ENCODE results near the gene ASIC2.

ASIC2 gene

DNA sequence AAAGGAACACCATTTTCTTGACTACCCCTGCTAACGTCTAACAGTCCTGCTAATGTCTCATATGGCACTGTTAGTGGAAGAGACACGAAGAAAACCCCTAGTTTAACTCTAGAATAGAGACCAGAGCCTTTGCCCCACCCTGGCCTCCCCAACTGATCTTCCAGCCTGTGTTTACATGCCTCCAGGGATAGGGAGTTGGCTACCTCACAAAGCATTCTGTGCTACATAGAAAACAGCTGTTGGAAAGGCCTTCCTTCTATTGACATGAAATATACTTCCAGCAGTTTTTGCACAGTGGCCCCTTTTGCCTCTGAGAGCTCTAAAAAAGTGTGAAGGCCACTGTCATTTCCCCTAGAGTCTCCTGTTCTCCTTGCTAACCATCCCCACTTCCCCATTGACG is 73.1 kb downstream of the ASIC2 start:
- no peak overlapping the region for H3K27ac ChIP-seq (ENCODE audit: low read depth, low read length, poor library complexity, severe bottlenecking)
- TF ChIP-seq, protein P1, sequence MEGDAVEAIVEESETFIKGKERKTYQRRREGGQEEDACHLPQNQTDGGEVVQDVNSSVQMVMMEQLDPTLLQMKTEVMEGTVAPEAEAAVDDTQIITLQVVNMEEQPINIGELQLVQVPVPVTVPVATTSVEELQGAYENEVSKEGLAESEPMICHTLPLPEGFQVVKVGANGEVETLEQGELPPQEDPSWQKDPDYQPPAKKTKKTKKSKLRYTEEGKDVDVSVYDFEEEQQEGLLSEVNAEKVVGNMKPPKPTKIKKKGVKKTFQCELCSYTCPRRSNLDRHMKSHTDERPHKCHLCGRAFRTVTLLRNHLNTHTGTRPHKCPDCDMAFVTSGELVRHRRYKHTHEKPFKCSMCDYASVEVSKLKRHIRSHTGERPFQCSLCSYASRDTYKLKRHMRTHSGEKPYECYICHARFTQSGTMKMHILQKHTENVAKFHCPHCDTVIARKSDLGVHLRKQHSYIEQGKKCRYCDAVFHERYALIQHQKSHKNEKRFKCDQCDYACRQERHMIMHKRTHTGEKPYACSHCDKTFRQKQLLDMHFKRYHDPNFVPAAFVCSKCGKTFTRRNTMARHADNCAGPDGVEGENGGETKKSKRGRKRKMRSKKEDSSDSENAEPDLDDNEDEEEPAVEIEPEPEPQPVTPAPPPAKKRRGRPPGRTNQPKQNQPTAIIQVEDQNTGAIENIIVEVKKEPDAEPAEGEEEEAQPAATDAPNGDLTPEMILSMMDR (IDR thresholded peaks at IDR 0.05; ENCODE audit: low read length), result no peak
- TF ChIP-seq EZH2 (IDR thresholded peaks at IDR 0.05; ENCODE audit: borderline replicate concordance, low read length), result no peak
- no peak overlapping the region for H3K4me2 ChIP-seq (ENCODE audit: low read length)
- 0 out of 2 replicates have a peak, but pooled peaks cover 3% of the 10 kb centered on the region for H3K27me3 ChIP-seq (ENCODE audit: insufficient read depth, low read length)
- no peaks in the 10 kb centered on the region for H3F3A ChIP-seq (ENCODE audit: insufficient read depth, low read length)
- no peaks in the 10 kb centered on the region for H3K4me1 ChIP-seq (ENCODE audit: insufficient read depth, low read length, severe bottlenecking)
- no peaks in the 10 kb centered on the region for H3K9me2 ChIP-seq (ENCODE audit: low read depth, low read length)
- H3K79me2 ChIP-seq (ENCODE audit: insufficient read depth, low read length), result no peaks in the 10 kb centered on the region
- H3K4me3 ChIP-seq (ENCODE audit: low read depth, low read length, poor library complexity, severe bottlenecking), result no peak overlapping the region
- no peak overlapping the region for H2AFZ ChIP-seq (ENCODE audit: low read length)
- no peaks in the 10 kb centered on the region for H3K9me3 ChIP-seq (ENCODE audit: low read length)
- H3K36me3 ChIP-seq (ENCODE audit: insufficient read depth, low read length), result no peaks in the 10 kb centered on the region
- no peak overlapping the region for H3K9ac ChIP-seq (ENCODE audit: low read length)
- no peaks in the 10 kb centered on the region for H4K20me1 ChIP-seq (ENCODE audit: insufficient read depth, low read length)

DNA sequence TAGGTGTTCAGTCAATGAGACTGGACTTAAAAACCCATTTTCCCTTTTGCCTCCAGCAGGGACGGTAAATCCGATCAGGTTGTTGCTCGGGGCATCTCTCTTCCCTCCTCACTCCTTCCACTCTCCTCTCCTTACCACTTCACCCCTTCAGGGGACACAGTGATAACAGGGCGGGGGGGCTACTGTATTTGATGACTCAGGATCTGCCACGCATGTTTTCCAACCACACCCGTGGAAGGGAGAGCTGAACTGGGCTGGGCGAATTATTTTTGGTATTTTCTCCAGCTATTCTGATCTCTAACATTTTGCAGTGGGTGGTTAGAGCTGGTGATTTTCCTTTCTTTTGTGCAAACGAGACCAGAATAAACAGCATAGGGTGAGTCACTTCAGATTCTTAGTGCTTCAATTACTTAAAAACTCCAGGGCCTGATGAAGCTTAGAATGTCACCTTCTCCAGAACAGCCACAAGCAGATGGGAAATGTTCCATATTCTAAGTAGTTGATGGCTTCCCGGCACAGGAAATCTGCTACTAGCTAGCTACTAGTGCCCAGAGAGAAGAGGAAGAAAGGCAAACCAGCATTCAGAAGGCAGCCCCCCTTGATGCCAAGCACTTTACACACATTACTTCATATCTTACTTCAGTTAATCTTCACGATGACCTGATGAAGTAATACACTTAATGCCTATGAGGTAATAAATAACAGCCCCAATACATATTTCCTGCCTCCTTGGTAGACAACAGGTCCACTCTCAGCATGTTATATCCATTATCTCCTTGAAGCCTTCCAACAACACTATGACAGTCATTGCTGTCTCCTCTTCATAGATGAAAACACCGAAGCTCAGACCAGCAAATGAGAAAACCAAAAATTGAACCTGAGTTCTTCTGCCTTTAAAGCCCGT is 74.1 kb downstream of the ASIC2 start:
- H2AFZ ChIP-seq (ENCODE audit: low read length), result no peak overlapping the region
- H3K4me3 ChIP-seq (ENCODE audit: low read depth, low read length, poor library complexity, severe bottlenecking), result no peak overlapping the region
- no peak overlapping the region for H3K4me2 ChIP-seq (ENCODE audit: low read length)
- H3F3A ChIP-seq (ENCODE audit: insufficient read depth, low read length), result no peaks in the 10 kb centered on the region
- no peaks in the 10 kb centered on the region for H3K4me1 ChIP-seq (ENCODE audit: insufficient read depth, low read length, severe bottlenecking)
- no peaks in the 10 kb centered on the region for H3K79me2 ChIP-seq (ENCODE audit: insufficient read depth, low read length)
- H3K27me3 ChIP-seq (ENCODE audit: insufficient read depth, low read length), result 0 out of 2 replicates have a peak, but pooled peaks cover 3% of the 10 kb centered on the region
- H4K20me1 ChIP-seq (ENCODE audit: insufficient read depth, low read length), result no peaks in the 10 kb centered on the region
- H3K9ac ChIP-seq (ENCODE audit: low read length), result no peak overlapping the region
- no peak for TF ChIP-seq EZH2 (IDR thresholded peaks at IDR 0.05; ENCODE audit: borderline replicate concordance, low read length)
- TF ChIP-seq, protein P1 (IDR thresholded peaks at IDR 0.05; ENCODE audit: low read length), result no peak
- H3K36me3 ChIP-seq (ENCODE audit: insufficient read depth, low read length), result no peaks in the 10 kb centered on the region
- no peaks in the 10 kb centered on the region for H3K9me3 ChIP-seq (ENCODE audit: low read length)
- no peak overlapping the region for H3K27ac ChIP-seq (ENCODE audit: low read depth, low read length, poor library complexity, severe bottlenecking)
- no peaks in the 10 kb centered on the region for H3K9me2 ChIP-seq (ENCODE audit: low read depth, low read length)

DNA sequence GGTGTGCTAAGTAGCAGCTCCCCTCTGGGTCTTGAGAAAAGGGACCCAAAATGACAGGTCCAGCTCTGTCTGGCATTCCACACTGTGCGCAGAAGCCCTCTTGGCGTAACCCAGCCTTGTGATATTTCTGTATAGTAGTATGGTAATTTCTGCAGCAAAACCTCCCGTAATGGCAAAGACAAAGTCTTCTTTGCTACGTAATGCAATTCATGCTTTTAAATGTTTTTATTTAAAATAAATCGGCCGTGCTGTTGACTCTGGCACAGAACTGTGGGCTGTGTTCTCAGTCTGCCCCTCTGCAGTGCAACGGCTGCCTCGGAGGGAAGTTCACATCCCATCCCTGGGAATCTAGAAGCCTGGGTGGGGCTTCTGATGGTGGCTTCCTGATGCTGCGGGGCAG is 75.2 kb downstream of the ASIC2 start:
- H3K27me3 ChIP-seq (ENCODE audit: insufficient read depth, low read length), result 0 out of 2 replicates have a peak, but pooled peaks cover 3% of the 10 kb centered on the region
- H3K27ac ChIP-seq (ENCODE audit: low read depth, low read length, poor library complexity, severe bottlenecking), result no peak overlapping the region
- no peak overlapping the region for H3K4me2 ChIP-seq (ENCODE audit: low read length)
- H3K9me2 ChIP-seq (ENCODE audit: low read depth, low read length), result no peaks in the 10 kb centered on the region
- H2AFZ ChIP-seq (ENCODE audit: low read length), result no peak overlapping the region
- TF ChIP-seq, protein P1 (IDR thresholded peaks at IDR 0.05; ENCODE audit: low read length), result no peak
- TF ChIP-seq EZH2 (IDR thresholded peaks at IDR 0.05; ENCODE audit: borderline replicate concordance, low read length), result no peak
- H3K9ac ChIP-seq (ENCODE audit: low read length), result no peak overlapping the region
- no peaks in the 10 kb centered on the region for H3K4me1 ChIP-seq (ENCODE audit: insufficient read depth, low read length, severe bottlenecking)
- no peaks in the 10 kb centered on the region for H3K9me3 ChIP-seq (ENCODE audit: low read length)
- H3F3A ChIP-seq (ENCODE audit: insufficient read depth, low read length), result no peaks in the 10 kb centered on the region
- H3K4me3 ChIP-seq (ENCODE audit: low read depth, low read length, poor library complexity, severe bottlenecking), result no peak overlapping the region
- H3K79me2 ChIP-seq (ENCODE audit: insufficient read depth, low read length), result no peaks in the 10 kb centered on the region
- H4K20me1 ChIP-seq (ENCODE audit: insufficient read depth, low read length), result no peaks in the 10 kb centered on the region
- no peaks in the 10 kb centered on the region for H3K36me3 ChIP-seq (ENCODE audit: insufficient read depth, low read length)

All from OCI-LY1 (cell line).